ENCODE results near the gene DNAH1.
A peak's percentile ranks its signal among the peaks of the same experiment; 100 is the strongest.

The DNAH1 gene

DNA sequence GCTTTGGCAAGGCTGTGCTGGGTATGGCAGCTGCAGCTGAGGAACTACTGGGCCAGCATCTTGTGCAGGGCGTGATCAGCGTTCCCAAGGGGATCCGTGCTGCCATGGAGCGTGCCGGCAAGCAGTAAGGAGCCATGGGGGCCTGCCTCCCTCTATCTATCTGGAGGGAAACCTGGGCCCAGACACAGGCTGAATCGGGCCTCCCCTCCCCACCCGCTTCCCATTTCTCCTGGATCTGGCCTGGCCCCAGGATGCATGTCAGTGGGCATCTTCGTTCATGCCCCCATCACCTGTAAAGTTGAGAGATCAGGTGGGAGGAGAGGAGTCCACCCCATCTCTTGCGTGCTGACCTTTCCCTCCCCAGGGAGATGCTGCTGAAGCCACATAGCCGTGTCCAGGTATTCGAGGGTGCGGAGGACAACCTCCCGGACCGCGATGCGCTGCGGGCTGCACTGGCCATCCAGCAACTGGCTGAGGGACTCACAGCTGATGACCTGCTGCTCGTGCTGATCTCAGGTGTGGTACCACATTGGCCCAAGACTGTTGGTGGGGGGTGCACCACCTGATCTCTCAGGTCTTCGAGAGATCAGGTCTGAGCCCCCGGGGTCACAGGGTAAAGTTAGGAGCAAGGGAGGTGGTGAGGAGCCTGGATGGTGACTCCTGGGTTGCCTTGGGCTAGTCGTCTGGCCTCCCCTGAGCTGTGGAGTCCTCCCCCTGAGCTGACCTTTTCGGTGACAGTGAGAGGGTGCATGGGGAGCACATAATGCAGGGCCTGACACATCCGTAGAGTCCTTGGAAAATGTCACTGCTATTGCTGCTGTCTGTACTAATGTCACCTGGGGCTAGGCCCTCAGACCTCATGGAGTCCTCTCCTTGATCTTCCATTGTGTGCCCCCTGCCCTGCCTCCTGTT, 25.3 kb upstream of the DNAH1 start:
- no peak for DNase-seq

DNA sequence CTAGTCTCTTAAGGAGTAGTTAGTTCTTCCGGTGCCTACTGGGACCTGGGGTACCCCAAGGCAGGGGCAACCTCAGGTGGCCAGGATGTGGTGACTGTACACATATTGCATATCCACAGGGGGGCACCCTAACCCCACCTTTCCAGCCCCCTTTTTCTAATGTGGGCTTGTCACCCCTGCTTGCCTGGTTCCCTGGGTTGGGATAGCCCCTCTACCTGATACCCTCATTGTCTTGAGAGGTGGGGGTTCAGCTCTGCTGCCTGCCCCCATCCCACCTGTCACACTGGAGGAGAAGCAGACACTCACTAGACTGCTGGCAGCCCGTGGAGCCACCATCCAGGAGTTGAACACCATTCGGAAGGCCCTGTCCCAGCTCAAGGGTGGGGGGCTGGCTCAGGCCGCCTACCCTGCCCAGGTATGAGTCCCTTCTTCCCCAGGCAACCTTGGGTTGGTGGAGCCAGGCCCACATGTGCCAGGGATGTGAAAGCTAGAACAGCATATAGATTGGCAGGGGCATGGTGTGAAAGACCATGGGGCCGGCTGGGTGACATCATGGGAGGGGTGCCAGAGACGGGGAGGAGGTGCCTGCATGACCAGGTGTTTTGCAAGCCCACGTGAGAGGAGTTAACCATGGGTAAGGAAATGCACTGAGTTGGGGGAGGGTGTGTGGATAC, 24.5 kb upstream of the DNAH1 start:
- DNase-seq = peak; percentile 27 to 53 (median 44)

DNA sequence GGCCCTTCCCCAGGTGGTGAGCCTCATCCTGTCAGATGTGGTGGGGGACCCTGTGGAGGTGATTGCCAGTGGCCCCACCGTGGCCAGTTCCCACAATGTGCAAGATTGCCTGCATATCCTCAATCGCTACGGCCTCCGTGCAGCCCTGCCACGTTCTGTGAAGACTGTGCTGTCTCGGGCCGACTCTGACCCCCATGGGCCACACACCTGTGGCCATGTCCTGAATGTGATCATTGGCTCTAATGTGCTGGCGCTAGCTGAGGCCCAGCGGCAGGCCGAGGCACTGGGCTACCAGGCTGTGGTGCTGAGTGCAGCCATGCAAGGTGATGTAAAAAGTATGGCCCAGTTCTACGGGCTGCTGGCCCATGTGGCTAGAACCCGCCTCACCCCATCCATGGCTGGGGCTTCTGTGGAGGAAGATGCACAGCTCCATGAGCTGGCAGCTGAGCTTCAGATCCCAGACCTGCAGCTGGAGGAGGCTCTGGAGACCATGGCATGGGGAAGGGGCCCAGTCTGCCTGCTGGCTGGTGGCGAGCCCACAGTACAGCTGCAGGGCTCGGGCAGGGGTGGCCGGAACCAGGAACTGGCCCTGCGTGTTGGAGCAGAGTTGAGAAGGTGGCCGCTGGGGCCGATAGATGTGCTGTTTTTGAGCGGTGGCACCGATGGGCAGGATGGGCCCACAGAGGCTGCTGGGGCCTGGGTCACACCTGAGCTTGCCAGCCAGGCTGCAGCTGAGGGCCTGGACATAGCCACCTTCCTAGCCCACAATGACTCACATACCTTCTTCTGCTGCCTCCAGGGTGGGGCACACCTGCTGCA, 23.7 kb upstream of the DNAH1 start:
- DNase-seq = no peak

DNA sequence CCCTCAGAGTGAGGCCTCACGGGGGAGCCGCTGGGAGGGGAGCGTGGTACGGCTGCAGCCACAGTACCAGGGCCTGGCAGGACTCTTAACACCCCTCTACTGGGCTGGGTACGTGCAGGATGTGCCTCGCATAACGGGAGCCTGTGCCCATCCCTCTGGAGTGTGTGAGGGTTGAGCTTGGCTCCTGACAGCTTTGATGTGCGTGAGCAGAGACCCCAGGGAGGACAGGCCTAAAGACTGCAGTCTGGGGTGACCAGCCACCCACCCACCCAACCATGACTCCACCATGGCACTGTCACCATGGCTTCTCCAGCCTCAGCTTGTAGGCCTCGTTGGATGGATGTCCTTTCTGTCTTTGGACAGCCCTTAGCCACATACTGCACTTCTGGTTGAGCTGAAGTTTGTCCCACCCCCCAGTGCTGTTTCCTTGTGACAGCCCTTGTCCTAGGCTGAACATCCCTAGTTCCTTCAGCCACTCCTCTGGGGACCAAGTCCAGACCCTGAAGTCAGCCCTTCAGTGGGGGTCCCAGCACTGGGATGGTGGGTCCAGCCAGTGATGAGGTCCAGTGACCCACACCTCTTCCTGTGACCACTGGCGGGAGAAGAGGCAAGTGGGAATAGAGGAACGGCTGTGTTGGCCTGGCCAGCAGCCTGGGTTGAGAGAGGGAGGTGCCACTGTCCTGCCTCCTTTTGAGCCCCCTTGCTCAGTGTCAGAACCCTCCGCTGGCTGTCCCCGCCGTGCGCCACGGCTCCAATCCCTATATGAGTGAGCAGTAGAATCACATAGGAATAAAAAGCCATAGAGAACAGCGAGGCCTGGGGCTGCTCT, 22.4 kb upstream of the DNAH1 start:
- DNase-seq = no peak

DNA sequence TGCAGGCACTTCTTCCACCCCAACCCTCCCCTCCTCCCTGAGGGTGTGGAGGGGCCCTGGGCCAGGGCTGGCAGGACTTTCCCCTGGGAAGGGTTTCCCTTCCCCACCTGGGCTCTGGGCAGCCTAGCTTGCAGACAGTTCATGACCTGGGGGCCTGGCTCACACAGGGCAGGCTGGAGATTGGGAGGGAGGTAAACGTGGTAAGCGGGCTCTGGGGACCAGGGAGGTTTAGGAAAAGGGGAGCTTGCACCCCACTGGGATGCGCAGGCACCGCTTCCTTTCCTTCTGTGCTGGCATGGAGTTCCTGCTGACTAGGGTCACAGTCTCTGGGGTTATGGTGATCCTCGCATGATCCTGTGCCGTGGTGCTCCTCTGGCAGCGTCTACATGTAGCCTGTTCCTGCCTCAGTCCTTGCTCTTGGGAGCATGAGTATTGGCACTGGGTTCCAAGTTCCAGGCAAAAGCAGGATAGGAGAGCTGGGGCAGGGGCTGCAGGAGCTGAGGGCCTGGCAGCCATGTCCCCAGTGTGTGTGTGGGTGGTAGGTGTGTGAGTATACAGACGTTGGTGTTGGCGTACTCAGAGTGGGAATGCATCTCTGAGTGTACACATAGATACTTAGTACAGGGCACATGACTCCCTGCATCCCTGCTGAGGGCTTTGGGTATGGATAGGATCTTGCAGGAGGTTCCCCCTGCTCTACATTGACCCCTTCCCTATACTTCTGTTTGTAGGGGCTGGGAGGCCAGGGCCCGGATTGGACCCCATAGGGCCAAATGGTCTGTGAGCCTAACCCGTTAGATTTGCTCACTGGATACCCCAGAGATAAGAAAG, 21.6 kb upstream of the DNAH1 start:
- DNase-seq = no peak

DNA sequence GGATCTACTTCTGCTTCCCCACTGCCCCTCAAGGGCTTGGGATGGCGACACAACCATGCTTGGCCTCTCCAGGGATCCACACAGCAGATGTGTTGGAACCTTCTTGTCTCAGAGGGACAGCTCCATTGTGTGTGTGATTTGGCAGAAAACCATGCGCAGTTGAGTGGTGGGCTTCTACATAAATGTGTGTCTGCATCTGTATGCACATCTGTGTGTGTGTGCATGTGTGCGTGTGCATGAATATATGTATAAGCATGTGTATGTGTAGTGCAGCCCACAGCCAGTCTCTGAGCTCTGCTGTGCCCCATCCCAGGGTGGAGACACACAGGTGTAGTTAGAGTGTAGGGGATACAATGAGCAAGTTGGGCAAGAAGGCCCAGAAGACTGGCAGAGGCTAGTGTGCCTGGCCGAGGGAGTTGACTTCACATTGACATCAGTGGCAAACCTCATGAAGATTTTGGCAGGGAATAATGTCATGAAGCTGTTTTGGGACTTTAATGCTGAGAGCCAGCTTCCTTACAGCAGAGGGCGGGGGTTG, 20.4 kb upstream of the DNAH1 start:
- no peak for DNase-seq

DNA sequence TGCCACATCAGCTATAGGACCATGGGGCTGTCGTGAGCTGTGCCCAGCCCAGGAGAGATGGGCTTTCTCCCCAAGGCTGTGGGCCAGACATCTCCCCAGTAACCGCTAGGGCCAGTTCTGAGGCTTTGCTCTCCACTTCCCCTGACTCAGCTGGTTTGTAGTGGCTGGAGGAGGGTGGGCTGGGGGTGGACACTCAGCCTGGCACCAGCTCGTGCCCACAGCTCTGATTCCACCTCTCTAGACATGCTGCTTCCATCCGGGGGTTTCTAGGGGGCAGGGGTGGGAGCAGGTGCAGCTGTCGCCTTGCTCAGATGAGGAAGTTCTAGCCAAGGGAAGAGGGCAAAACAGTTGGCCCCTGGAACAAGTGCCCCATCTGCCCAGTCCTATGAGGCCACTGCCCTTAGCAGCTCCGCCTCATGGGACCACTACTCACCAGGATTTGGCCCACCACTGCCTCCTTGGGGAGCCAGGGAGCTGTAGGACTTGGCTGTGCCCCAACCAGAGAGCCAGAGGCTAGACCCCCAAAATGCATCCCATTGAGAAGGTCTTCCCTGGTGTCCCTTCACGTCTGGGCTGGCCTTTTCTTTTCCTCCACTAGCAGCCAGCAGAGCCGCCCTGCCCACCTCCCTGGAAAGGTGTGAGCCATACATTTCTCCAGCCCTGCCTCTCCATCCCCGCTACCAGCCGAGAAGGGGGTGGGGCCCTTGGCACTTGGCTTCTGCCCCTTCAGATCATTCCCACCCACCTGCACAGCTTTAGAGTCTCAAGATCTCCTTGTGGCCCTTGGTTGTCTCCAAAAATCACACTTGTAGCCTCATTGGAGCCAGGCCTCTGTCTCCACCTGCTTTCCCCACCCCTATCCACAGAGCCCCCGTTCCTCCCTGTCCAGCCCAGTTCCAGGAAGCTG, 18.6 kb upstream of the DNAH1 start:
- peak in 1 of 4 experiments; percentile 40 for DNase-seq

DNA sequence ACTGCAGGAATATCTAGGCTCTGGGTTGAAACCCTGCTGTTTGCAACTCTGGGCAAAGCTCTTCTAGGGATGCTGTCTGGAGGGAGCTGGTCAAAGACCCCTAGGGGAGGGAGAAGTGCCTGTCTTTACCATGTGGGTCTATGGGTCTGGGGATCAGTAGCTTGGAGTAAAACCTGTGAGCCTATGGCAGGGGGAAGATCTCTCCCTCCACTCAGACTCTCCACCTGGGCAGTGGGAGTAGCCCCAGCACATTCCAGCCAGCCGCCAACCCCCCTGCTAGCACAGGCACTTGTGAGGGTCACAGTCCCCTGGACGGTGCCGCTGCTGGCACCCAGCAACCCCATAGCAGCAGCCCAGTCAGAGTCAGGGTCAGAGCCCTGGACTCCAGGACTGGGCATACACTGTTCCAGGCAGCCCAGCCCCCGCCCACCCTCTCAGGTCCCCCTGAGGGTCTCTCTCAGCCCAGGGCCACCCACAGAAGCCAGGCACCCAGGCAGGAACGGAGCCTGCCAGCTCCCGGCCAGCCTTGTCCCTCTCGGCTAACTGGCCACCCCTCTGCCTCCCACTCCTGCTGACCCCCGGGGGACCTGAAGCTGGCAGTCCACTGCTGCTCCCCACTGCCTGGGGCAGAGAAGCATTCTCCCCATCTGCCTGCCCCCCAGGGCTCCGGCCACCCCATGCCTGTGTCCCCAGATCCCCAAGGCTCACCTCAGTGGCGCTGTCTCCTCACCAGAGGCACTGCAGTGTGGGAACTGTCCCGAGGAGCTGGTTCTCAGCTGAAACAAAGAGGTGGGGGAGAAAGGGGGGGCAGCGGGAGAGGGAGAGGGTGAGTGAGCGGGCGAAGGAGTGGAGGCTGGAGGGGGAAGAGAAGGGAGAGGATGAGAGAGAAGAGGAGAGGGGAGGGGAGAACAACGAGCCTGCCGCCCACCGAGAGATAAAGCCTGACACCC, 17.7 kb upstream of the DNAH1 start:
- DNase-seq = no peak

DNA sequence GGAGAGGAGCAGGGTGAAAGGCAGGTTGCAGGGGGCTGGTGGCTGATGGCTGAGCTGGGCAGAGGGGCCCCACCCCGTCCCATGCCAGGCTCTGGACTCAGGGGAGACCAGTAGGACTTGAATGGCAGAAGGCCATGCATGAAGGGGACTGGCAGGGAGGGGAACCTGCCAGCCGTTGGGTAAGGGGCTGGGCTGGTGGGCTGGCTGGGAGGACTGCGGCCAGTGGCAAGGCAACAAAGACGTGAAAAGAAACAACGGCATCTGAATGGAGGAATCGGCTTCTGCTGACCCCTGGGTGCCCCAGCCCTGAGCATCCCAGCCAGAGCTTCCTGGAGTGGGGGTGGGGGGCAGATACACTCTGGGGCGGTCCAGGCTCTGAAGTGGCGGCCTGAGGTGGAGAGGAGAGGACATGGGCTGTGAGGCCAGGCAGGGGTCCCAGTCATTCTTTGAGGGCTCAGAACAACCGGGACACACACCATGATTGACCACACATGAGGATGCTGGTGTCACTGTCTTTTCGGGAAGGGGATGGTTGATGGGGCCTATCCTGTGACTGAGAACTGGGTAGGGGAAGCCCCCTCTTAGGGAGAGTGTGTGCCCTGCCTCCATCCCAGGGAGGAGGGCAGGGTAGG, 16.8 kb upstream of the DNAH1 start:
- DNase-seq = no peak

DNA sequence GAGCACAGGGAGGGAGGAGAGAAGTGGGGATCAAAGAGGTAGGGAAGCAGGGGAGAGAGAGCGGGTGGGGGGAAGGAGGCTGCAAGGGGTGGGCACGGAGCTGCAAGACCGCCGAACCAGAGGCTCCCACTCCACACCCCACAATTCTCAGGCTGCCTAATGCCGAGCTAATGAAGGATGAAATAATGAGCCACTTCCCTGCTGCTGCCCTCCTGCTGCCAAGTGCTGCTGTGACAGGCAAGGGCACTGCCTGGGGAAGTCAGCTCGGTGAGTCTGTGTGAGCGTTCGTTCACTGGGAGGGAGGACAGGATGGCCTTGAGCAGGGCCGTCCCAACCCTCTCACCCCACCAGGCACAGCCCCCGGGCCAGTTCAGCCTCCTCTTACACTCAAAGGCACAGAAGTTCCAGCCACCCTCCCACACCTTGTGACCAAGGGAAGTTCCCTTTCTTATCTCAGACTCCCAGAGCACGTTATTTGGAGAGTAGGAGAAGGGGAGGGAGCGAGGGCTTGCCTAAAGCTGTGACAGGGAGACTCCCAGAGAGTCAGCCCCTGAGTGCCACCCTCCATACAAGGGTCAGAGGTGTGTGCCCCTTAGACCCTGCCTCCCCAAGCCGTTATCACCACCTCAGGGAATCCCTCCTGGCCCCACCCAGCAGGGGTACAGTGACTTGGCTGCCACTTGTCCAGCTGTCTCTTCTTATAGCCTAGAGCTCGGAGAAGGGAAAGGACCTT, 16.1 kb upstream of the DNAH1 start:
- DNase-seq = peak; percentile 82 to 91 (median 86)

DNA sequence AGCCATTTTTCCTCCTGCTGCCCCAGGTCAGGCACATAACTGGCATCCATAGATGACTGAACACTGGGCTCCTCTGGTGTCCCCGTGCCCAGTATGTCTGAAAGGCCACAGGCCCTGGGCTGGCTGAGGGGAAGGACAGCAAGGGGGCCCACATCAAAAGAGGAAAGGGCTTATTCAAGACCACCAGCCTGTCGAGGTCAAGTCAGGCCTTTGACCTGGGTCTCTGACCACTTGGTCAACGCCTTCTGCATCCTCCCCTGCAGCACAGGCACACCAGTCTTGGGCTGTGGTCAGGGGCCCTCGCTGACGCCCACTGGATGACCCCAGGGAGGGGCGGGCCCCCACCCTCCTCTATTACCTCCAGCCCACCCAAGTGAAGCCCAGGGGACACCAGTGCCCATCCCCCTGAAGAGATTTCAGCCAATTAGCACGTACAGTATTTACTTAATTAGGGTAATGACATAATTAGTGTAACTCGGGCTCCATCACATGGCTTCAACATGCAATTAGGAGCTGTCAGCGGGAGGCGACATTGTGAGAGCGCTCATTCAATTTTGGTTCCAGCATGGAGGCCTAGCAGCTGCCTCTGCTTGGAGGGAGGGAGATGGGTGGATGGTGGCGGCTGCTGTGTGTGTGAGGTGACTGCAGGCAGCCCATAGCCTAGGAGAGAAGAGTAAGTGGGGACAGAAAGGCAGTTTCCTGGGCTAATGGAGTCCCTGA, 13.5 kb upstream of the DNAH1 start:
- no peak for DNase-seq

DNA sequence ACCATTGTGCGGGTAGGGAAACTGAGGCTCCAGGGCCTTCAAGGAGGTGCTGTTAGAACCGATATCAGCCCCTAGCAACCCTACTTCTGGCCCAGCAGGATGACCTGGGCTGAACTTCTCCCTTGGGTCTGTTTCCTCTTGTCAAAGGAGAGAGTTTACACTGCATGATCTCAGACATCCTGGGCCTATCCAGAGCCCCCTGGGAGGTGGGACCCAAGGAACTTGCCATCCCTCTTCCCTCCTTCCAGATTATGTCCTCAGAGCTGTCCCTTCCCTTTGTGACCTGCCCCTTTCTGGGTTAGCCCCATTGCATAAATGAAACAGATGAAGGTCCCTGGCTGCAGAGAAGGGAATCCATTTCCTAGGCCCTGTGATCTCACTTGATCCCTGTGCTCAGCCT, 12.3 kb upstream of the DNAH1 start:
- DNase-seq = peak; percentile 61 to 80 (median 71)

DNA sequence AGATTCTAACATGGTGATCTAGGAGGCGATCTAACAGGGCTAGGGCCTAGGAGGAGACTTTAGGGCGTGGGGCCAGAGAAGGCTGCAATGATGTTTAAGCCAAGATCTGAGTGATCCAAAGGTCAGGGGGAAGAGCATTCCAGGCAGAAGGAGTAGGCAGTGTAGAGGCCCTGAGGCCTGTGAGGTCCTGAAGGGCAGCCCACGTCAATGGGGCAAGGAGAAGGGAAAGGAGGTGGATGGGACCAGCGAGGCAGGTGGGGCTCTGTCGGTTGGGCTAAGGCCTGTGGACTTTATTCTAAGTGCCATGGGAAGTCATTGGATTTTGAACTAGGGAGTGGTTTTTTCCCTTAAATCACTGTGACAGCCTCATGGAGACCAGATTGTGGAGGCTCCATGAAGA, 10.2 kb upstream of the DNAH1 start:
- DNase-seq = no peak

DNA sequence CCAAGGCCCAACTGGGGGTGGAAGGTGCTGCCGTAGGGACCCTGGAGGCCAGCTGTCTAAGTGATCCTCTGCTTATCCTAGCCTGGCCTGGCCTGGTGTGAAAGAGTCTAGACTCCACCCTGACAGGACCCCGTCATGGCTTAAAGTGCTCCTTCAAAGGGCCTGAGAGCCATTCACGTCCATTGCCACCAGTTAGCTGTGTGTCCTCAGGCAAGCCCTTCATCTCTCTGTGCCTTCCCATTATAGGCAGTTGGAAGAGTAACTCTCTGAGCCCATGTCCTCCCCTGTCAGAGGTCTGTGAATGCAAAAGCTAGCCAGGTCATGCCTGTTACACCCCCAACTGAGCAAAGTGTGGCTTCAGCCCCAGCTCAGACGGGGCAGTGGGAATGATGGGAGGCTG, 9.1 kb upstream of the DNAH1 start:
- no peak for DNase-seq

DNA sequence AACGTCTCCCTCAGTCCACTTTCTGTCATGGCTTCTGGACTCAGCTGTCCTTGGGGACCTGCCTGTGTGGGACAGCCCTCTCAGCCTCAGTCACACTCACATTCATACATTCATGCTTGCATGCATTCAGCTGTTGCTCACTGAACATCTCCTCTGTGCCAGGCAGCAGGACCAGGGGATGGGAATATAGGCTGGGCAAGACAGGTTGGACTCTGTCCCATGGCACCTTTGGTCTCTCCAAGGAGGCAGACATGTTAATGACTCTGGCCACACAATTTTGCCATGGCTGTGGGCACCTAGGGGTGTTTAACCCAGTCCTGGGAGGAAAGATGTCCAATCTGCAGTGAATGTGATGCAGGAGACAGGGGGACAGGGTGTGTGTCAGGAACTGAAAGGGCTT, 7.8 kb upstream of the DNAH1 start:
- DNase-seq = no peak

DNA sequence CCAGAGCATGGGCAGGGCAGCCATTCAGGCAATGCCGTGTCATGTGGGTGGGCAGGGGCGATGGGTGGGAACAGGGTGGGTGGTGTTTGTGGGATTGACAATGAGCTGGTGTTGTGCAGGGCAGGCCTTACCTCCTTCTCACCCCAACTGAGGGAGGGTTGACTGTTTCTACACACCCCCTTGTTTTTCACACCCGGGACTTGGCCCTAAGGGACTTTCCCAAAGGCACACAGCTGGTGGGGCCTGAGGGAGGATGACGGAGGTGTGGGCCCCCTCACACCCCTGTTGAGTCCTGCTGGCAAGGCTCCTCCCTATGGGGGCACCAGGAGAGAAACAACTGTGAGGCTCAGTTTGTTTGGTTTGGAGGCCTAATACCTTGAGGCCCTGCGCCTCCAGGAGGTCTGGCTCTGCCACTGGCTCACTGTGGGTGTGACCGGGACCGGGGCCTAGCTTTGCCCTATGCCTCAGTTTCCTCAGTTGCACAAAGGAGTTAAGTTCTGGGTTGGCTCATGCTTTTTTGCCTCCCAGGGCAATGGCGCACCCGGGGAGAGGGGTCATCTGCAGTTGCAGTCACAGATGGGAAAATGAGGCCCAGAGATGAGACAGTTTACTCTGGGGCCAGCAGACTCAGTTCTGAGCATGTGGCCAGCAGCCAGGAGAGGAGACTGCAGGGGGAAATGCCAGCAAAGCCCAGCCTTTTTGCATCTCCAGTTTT, 5.1 kb upstream of the DNAH1 start:
- DNase-seq = no peak

All from suppressor macrophage (primary cell).